K562 (cell line): ENCODE measurements around the gene ANK3. TPM values are rescaled to one million over a fixed set of nuclear protein-coding genes. Genes with fewer than 3 reads are reported as not detected.

Experiments used
- GABPB1 ChIP-seq: sonication (generic); formaldehyde crosslinking; IDR thresholded peaks from 2 replicates; pipeline ENCODE4 v1.8.0; 2022; ENCODE audit warnings: mild to moderate bottlenecking, missing genetic modification reagents
- KHSRP ChIP-seq: fragments of 450-650 bp; IDR thresholded peaks from 2 replicates; pipeline ENCODE4 v1.6.1; 2017
- RBFOX2 ChIP-seq: fragments of 200-400 bp; formaldehyde crosslinking; IDR thresholded peaks from 2 replicates; pipeline ENCODE4 v1.6.1; 2017; ENCODE audit warnings: low read depth, mild to moderate bottlenecking, low read length, moderate library complexity
- polyA plus RNA-seq, 8 experiments: library from polyadenylated mRNA; depleted of rRNA in 4 of 8; stranded (reverse) in 5 of 8; unstranded in 3 of 8; fragments of >200 nt; fragmentation: Nextera tagmentation in 2 of 8; fragmentation: Illumina TruSeq in 1 of 8; extraction: Ambion mirVana in 2 of 8; extraction: Trizol in 1 of 8; gene quantifications; 2 replicates each; pipeline versions ENCODE4 v1.2.1 to v1.2.3, GENCODE V29; 2011 to 2014; ENCODE audit warnings: inconsistent platforms in 1 of 8, missing spikeins in 1 of 8
- total RNA-seq, 7 experiments: library from RNA; depleted of rRNA in 6 of 7; stranded (reverse); fragments of >200 nt in 6 of 7; fragmentation: Illumina TruSeq in 2 of 7; extraction: Trizol in 2 of 7; gene quantifications; 2 replicates each; pipeline versions ENCODE4 v1.2.1 to v1.2.3, GENCODE V29; 2011 to 2021; ENCODE audit warnings: low replicate concordance in 1 of 7
- TF ChIP-seq, protein P1 (sequence below): fragments of 450-650 bp; IDR thresholded peaks from 2 replicates; pipeline ENCODE4 v1.6.1; 2016; ENCODE audit warnings: mild to moderate bottlenecking, moderate library complexity
- TF ChIP-seq, protein P2 (sequence below), 2 experiments: IDR thresholded peaks in 1 of 2; conservative IDR thresholded peaks in 1 of 2; 2 replicates each; pipeline ENCODE4 v1.6.1; 2016; ENCODE audit warnings: low read depth in 2 of 2, mild to moderate bottlenecking in 1 of 2, missing compliant biosample characterization in 1 of 2, missing genetic modification characterization in 1 of 2, moderate library complexity in 1 of 2

Gene ANK3
- total and polyA plus RNA-seq, 9 of the 15 experiments (the other 6 are each of a cell fraction or from before 2014, with no cell fraction given), result 10.0 to 32.3 (median 17.9) TPM

DNA sequence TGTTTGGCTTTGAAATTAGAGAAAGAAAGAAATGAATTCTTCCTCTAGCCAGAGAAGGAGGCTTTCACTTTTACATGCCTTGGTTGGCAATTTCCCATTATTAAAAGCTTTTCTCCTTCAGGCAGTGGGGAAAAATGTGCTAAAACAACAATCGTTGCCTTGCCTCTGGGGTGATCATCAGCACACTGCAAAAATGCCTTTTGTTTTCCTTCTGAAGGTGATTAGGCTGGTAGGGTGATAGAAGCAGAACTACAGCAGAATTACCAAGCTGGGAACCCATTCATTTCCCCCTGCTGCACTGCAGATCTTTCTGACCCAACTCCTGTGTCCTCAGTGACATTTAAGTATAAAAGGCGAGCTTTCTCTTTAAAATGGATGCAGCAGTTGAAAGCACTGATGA, 22.2 kb downstream of the ANK3 start (continued):
- TF ChIP-seq, protein P1, sequence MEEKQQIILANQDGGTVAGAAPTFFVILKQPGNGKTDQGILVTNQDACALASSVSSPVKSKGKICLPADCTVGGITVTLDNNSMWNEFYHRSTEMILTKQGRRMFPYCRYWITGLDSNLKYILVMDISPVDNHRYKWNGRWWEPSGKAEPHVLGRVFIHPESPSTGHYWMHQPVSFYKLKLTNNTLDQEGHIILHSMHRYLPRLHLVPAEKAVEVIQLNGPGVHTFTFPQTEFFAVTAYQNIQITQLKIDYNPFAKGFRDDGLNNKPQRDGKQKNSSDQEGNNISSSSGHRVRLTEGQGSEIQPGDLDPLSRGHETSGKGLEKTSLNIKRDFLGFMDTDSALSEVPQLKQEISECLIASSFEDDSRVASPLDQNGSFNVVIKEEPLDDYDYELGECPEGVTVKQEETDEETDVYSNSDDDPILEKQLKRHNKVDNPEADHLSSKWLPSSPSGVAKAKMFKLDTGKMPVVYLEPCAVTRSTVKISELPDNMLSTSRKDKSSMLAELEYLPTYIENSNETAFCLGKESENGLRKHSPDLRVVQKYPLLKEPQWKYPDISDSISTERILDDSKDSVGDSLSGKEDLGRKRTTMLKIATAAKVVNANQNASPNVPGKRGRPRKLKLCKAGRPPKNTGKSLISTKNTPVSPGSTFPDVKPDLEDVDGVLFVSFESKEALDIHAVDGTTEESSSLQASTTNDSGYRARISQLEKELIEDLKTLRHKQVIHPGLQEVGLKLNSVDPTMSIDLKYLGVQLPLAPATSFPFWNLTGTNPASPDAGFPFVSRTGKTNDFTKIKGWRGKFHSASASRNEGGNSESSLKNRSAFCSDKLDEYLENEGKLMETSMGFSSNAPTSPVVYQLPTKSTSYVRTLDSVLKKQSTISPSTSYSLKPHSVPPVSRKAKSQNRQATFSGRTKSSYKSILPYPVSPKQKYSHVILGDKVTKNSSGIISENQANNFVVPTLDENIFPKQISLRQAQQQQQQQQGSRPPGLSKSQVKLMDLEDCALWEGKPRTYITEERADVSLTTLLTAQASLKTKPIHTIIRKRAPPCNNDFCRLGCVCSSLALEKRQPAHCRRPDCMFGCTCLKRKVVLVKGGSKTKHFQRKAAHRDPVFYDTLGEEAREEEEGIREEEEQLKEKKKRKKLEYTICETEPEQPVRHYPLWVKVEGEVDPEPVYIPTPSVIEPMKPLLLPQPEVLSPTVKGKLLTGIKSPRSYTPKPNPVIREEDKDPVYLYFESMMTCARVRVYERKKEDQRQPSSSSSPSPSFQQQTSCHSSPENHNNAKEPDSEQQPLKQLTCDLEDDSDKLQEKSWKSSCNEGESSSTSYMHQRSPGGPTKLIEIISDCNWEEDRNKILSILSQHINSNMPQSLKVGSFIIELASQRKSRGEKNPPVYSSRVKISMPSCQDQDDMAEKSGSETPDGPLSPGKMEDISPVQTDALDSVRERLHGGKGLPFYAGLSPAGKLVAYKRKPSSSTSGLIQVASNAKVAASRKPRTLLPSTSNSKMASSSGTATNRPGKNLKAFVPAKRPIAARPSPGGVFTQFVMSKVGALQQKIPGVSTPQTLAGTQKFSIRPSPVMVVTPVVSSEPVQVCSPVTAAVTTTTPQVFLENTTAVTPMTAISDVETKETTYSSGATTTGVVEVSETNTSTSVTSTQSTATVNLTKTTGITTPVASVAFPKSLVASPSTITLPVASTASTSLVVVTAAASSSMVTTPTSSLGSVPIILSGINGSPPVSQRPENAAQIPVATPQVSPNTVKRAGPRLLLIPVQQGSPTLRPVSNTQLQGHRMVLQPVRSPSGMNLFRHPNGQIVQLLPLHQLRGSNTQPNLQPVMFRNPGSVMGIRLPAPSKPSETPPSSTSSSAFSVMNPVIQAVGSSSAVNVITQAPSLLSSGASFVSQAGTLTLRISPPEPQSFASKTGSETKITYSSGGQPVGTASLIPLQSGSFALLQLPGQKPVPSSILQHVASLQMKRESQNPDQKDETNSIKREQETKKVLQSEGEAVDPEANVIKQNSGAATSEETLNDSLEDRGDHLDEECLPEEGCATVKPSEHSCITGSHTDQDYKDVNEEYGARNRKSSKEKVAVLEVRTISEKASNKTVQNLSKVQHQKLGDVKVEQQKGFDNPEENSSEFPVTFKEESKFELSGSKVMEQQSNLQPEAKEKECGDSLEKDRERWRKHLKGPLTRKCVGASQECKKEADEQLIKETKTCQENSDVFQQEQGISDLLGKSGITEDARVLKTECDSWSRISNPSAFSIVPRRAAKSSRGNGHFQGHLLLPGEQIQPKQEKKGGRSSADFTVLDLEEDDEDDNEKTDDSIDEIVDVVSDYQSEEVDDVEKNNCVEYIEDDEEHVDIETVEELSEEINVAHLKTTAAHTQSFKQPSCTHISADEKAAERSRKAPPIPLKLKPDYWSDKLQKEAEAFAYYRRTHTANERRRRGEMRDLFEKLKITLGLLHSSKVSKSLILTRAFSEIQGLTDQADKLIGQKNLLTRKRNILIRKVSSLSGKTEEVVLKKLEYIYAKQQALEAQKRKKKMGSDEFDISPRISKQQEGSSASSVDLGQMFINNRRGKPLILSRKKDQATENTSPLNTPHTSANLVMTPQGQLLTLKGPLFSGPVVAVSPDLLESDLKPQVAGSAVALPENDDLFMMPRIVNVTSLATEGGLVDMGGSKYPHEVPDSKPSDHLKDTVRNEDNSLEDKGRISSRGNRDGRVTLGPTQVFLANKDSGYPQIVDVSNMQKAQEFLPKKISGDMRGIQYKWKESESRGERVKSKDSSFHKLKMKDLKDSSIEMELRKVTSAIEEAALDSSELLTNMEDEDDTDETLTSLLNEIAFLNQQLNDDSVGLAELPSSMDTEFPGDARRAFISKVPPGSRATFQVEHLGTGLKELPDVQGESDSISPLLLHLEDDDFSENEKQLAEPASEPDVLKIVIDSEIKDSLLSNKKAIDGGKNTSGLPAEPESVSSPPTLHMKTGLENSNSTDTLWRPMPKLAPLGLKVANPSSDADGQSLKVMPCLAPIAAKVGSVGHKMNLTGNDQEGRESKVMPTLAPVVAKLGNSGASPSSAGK, result no peak
- TF ChIP-seq RBFOX2, result no peak
- TF ChIP-seq, protein P2, sequence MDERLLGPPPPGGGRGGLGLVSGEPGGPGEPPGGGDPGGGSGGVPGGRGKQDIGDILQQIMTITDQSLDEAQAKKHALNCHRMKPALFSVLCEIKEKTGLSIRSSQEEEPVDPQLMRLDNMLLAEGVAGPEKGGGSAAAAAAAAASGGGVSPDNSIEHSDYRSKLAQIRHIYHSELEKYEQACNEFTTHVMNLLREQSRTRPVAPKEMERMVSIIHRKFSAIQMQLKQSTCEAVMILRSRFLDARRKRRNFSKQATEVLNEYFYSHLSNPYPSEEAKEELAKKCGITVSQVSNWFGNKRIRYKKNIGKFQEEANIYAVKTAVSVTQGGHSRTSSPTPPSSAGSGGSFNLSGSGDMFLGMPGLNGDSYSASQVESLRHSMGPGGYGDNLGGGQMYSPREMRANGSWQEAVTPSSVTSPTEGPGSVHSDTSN (CRISPR knock-in tag; IDR thresholded peaks at IDR 0.05; ENCODE audit: low read depth), result no peak
- TF ChIP-seq, protein P2 (tag; conservative IDR thresholded peaks at IDR 0.05; ENCODE audit: low read depth), result no peak
- TF ChIP-seq GABPB1 (CRISPR knock-in tag), result no peak
- no peak for TF ChIP-seq KHSRP
